Stimulated activated naive B cell treated with anti-CD40 and anti-IgM and Interleukin-4, amounts not matched to agents 10 μg/mL and 1 μg/mL and 100 μg/mL, for 72 hours (primary cell): ENCODE results near the gene SYNGR1.

Experiments used
- ATAC-seq, 2 donors: fragments of 150-1000 bp; cut with Tn5 transposase; replicated peaks; 2 replicates each; pipeline ENCODE4 v1.10.0; 2021; ENCODE audit warnings: moderate library complexity in 1 of 2
- DNase-seq: peaks from one replicate; pipeline ENCODE4 v3.0.0; 2021
- H3K27ac Mint-ChIP-seq: one replicate; pipeline ENCODE4 v1.8.0; 2022; ENCODE audit warnings: mild to moderate bottlenecking, mixed read lengths
- H3K27me3 Mint-ChIP-seq, 2 donors: one replicate each; pipeline ENCODE4 v1.8.0; 2022; ENCODE audit warnings: mixed read lengths in 2 of 2
- H3K36me3 Mint-ChIP-seq, 2 donors: one replicate each; pipeline ENCODE4 v1.8.0; 2022; ENCODE audit warnings: mixed read lengths in 2 of 2, mild to moderate bottlenecking in 1 of 2
- H3K4me1 Mint-ChIP-seq, 2 donors: one replicate each; pipeline ENCODE4 v1.8.0; 2022; ENCODE audit warnings: mixed read lengths in 2 of 2, mild to moderate bottlenecking in 1 of 2
- H3K4me3 Mint-ChIP-seq, 2 donors: one replicate each; pipeline ENCODE4 v1.8.0; 2022; ENCODE audit warnings: mild to moderate bottlenecking in 2 of 2, mixed read lengths in 2 of 2, moderate library complexity in 1 of 2
- H3K9me3 Mint-ChIP-seq, 2 donors: one replicate each; pipeline ENCODE4 v1.8.0; 2022; ENCODE audit warnings: mixed read lengths in 2 of 2, mild to moderate bottlenecking in 1 of 2

Gene SYNGR1

DNA sequence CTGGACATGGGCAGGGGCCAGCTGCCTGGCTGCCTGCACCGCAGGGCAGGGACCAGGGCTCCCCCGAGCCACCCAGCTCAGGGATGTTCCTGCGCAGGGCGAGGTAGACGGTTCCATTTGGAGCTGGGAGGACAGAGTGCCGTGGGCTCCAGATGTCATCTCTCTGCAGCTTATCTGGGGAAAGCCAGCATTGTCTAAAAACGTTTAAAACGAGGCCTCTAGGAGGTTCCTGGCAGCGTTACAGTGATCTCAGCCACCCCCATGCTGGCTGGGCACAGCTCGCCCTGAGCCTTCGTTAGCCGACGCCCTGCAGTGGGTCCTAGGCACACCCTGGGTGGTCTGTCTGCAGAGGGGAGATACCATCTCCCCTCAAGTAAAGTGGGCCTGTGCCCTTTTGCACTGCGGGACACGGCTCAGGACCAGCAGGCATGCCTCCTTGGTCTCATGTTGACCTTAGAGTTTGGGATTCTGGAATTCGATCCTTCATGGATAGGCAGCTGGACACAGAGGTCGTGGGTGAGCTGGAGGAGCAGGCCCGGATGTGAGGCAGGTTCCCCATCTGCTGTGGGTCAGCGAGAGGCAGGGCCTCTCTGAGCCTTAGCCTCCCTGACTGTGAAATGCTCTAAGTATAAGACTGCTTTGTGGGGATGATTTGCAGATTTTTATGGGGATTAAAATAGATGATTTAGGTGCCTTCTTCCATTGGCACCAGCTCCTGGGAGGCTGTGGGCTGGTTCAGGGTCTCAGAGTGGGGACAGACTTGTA lies 14.1 kb downstream of the SYNGR1 start:
- H3K4me1 Mint-ChIP-seq = peaks cover 36 to 49% of the 10 kb centered on the region in 2 donors
- peaks cover 0 to 10% of the 10 kb centered on the region in 2 donors for H3K36me3 Mint-ChIP-seq
- no peaks in the 10 kb centered on the region for H3K9me3 Mint-ChIP-seq
- peaks cover 0 to 8% of the 10 kb centered on the region in 2 donors for H3K27me3 Mint-ChIP-seq
- no peak for ATAC-seq
- H3K4me3 Mint-ChIP-seq = no peak overlapping the region
- H3K27ac Mint-ChIP-seq = peak overlapping the region; percentile 2
- DNase-seq = no peak

DNA sequence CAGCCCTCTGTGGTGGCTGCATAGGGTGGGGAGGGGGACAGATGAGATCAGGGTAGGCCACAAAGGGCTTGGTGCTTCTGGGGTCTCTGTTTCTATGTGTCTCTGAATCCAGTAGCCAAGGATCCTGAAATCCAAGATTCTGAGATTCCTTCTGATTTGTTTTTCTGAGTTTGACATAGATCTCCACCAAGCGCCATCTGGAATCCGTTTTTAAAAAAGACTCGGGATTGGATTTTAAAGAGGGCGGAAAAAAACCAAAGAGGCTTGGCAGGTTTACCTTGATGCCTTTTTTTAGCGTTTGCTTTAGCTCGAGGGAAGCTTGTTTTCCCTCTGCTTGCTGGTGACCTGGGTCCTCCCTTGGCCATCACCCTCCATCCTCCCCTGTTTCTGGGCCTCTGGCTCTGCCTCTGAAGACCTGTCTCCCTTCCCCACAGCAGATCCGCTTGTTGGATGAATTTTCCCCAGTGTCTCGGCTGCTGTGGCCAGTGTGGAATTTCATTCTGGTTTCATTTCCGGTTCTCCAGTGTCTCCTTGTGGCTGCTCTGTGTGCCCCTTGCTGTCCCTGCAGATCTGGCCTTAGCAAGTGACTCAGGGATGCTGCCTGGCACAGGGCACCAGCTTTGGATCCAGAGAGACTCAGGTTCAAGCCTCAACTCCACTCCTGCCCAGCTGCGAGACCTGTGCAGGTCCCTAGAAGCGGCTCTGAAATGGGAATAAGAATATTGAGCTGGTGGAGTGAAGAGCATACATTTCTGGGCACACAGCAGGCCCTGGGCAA lies 15.1 kb downstream of the SYNGR1 start:
- no peaks in the 10 kb centered on the region for H3K9me3 Mint-ChIP-seq
- DNase-seq (no peak), ATAC-seq (no peak)
- no peak overlapping the region for H3K4me3 Mint-ChIP-seq
- H3K4me1 Mint-ChIP-seq = peaks cover 43 to 56% of the 10 kb centered on the region in 2 donors
- peak overlapping the region; percentile 2 for H3K27ac Mint-ChIP-seq
- H3K27me3 Mint-ChIP-seq = peaks cover 0 to 8% of the 10 kb centered on the region in 2 donors
- H3K36me3 Mint-ChIP-seq = peaks cover 0 to 8% of the 10 kb centered on the region in 2 donors

DNA sequence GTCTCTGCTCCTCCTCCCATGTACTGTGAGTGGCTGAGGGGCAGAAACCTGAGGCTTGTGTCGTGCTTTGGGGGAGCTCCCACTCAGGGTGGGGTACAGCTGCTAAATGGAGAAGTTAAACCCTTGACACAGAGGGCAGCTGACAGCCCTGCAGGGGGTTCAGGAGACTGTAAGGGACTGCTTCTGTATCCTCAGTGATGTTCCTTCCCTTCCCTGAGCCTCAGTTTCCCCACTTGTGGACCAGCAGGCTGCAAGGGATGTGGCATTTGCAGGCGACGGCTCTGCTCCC lies 15.6 kb downstream of the SYNGR1 start:
- H3K9me3 Mint-ChIP-seq = no peaks in the 10 kb centered on the region
- no peak overlapping the region for H3K4me3 Mint-ChIP-seq
- ATAC-seq (peak in 1 of 2 donors; percentile 28), DNase-seq (no peak)
- H3K36me3 Mint-ChIP-seq = peaks cover 0 to 6% of the 10 kb centered on the region in 2 donors
- H3K4me1 Mint-ChIP-seq = peaks cover 40 to 52% of the 10 kb centered on the region in 2 donors
- peaks cover 0 to 8% of the 10 kb centered on the region in 2 donors for H3K27me3 Mint-ChIP-seq
- no peak overlapping the region for H3K27ac Mint-ChIP-seq

DNA sequence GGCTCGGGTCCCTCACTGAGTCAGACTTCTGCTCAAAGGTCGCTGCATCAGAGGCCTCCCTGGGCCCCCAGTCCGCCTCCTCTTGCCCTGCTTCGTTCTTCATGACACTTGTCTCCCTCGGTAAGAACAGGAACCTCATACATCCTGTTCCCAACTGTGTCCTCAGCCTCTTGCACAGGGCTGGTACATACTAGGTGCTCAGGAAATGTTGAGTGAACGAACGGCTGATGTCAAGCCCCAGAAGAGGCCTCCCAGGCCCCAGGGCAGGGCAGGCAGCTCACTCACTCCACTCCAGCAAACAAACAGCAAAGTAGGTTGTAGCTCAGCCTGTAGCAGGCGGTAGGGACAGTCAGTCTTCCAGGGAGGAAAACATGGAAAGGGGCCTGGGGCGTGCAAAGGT lies 17.2 kb downstream of the SYNGR1 start:
- ATAC-seq (no peak), DNase-seq (no peak)
- H3K36me3 Mint-ChIP-seq = peaks cover 0 to 6% of the 10 kb centered on the region in 2 donors
- H3K27ac Mint-ChIP-seq = no peak overlapping the region
- H3K4me3 Mint-ChIP-seq = no peak overlapping the region
- no peaks in the 10 kb centered on the region for H3K9me3 Mint-ChIP-seq
- H3K27me3 Mint-ChIP-seq = peaks cover 0 to 8% of the 10 kb centered on the region in 2 donors
- peaks cover 38 to 47% of the 10 kb centered on the region in 2 donors for H3K4me1 Mint-ChIP-seq

DNA sequence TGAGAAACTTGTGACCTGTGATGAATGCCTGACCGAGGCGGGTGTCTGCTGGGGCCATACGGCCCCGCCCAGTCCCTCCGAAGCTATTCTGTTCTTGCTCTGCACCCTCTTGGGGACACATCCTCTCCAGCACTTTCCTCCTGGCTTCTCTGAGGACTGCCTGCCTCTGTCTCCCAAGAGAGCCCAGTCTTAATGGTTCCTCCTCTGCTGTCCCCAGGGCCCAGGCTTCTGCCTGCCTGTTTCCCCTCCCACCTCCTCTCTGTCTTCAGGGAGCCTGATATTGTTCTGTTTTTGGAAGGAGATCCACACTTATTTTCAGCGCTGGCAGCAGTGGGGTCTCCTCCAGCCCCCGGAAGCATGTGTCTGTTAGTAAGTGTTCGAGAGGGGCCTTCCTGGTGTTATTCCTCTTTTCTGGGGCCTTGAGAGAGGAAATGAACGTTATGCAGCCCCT lies 18.7 kb downstream of the SYNGR1 start:
- Mint-ChIP-seq H3K4me1 (peaks cover 36 to 47% of the 10 kb centered on the region in 2 donors), H3K36me3 (peaks cover 0 to 6% of the 10 kb centered on the region in 2 donors), H3K27ac (peak overlapping the region; percentile 85), H3K27me3 (no peaks in the 10 kb centered on the region), H3K4me3 (peak overlapping the region; percentile 15 to 58), H3K9me3 (no peaks in the 10 kb centered on the region)
- ATAC-seq (peak; percentile 65 to 66), DNase-seq (no peak)

DNA sequence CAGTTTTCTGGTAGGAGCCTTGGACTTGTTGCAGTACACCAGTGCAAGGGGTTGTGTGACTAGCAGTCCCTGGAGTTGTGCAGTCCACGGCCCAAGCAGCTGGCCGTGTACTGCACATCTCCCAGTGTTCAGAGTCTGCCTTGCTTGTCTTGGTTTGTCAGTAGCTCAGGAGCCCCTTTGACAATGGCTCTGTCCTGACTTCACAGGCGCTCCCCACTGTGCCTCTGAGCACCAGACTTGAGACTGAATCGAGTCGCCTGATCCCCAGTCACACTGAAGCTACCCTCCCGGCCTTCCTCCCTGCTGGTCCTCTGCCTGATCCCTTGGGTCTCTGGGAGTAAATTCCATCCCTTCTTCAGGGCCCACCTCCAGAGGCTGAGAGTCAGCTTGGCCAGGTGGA lies 19.4 kb downstream of the SYNGR1 start:
- ATAC-seq = peak in 1 of 2 donors; percentile 10
- Mint-ChIP-seq H3K27ac (no peak overlapping the region), H3K27me3 (no peaks in the 10 kb centered on the region), H3K4me3 (no peak overlapping the region), H3K9me3 (no peaks in the 10 kb centered on the region), H3K36me3 (peaks cover 0 to 6% of the 10 kb centered on the region in 2 donors), H3K4me1 (peaks cover 36 to 44% of the 10 kb centered on the region in 2 donors)
- no peak for DNase-seq

DNA sequence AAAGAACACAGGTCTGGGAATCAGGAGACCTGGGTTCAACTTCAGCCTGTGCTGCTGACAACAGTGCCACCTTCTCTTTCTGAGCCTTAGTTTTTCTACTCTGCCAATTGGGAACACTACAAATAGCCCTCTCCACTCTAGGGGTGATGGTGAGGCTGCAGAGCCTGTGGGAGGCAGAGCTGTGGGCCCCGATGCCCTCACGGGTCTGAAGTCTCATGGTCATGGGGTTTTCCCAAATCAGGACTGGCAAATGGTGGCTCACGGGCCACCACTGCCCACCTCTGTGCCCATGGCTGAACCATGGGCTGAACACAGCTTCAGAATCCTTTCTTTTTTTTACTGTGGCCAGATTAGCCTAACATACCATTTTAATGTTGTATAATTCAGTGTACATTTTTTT lies 19.8 kb downstream of the SYNGR1 start:
- Mint-ChIP-seq H3K4me1 (peaks cover 32 to 40% of the 10 kb centered on the region in 2 donors), H3K36me3 (peaks cover 0 to 6% of the 10 kb centered on the region in 2 donors), H3K27me3 (no peaks in the 10 kb centered on the region), H3K27ac (no peak overlapping the region), H3K4me3 (no peak overlapping the region), H3K9me3 (no peaks in the 10 kb centered on the region)
- DNase-seq = no peak
- ATAC-seq = no peak

DNA sequence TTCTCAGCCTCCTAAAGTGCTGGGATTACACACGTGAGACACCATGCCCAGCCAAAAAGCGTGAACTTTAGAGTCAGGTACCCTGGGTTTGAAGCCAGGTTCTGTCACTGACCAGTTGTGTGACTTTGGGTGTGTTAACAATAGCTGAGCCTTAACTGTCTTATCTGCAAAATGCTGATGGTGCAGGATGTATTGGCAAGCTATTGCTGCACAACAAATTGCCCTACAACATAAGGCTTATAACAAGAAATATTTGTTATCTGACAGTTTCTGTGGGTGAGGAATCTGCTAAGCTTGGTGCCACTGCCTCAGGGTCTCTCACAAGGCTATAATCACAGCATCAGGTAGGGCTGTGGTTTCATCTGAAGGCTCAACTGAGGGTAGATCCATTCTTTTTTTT lies 21.9 kb downstream of the SYNGR1 start:
- H3K27me3 Mint-ChIP-seq = peaks cover 0 to 4% of the 10 kb centered on the region in 2 donors
- no peak overlapping the region for H3K4me3 Mint-ChIP-seq
- no peaks in the 10 kb centered on the region for H3K9me3 Mint-ChIP-seq
- no peak for ATAC-seq
- H3K27ac Mint-ChIP-seq = no peak overlapping the region
- peaks cover 4 to 6% of the 10 kb centered on the region in 2 donors for H3K36me3 Mint-ChIP-seq
- H3K4me1 Mint-ChIP-seq = peaks cover 25 to 26% of the 10 kb centered on the region in 2 donors
- no peak for DNase-seq

DNA sequence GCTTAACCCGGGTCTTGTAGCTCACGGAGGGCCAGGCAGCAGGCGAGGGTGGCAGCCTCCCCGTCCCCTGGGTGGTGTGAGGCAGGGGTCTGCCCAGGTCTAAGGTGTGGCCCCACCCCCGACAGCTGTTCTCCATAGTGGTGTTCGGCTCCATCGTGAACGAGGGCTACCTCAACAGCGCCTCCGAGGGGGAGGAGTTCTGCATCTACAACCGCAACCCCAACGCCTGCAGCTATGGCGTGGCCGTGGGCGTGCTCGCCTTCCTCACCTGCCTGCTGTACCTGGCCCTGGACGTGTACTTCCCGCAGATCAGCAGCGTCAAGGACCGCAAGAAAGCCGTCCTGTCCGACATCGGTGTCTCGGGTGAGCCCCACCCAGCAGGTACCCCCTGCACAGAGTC lies 24.4 kb downstream of the SYNGR1 start:
- H3K27ac Mint-ChIP-seq = no peak overlapping the region
- H3K27me3 Mint-ChIP-seq = peaks cover 0 to 4% of the 10 kb centered on the region in 2 donors
- DNase-seq (no peak), ATAC-seq (no peak)
- peaks cover 4 to 6% of the 10 kb centered on the region in 2 donors for H3K4me1 Mint-ChIP-seq
- no peak overlapping the region for H3K4me3 Mint-ChIP-seq
- no peaks in the 10 kb centered on the region for H3K9me3 Mint-ChIP-seq
- H3K36me3 Mint-ChIP-seq = peaks cover 3 to 4% of the 10 kb centered on the region in 2 donors

DNA sequence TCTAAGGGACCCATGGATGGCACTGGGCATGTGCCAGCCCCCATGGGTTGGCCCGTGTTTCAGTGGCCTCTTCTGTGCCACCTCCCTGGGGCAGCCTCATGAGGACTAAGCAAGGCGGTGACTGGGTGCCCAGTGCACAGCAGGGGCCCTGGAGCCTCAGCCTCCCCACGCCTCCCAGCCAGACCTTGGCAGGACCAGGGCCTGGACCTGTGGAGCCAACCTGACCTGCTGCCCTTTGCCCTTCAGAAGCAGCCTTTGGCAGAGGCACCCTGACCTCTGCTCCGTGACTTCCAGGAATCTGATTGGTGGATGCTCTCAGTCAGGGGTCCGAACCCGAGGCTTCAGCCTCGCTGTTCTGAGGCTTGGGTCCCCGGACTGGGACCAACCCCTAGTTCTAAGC lies 25.0 kb downstream of the SYNGR1 start:
- ATAC-seq (no peak), DNase-seq (no peak)
- Mint-ChIP-seq H3K9me3 (no peaks in the 10 kb centered on the region), H3K4me3 (no peak overlapping the region), H3K36me3 (peaks cover 3 to 4% of the 10 kb centered on the region in 2 donors), H3K4me1 (peaks cover 0 to 1% of the 10 kb centered on the region in 2 donors), H3K27me3 (peaks cover 0 to 4% of the 10 kb centered on the region in 2 donors), H3K27ac (no peak overlapping the region)

DNA sequence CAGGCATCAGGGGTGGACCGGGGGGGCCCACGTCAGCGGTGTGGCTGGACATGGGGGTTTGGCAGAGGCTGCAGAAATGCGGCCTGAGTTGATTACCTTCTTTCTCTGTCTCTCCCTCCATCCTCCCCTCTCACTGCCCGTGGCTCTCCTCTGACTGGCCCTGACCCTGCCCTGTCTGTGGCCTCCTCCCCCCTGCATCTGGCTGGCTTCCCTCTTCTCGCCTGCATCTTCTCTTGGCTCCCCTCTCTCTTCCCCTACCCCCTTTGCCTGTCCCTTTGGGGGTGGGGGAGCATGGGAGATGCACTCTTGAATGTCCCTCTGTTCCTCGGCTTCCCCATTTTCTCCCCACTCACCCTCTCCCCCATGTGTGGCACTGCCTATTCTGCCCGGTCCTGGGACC lies 25.9 kb downstream of the SYNGR1 start:
- H3K36me3 Mint-ChIP-seq = peaks cover 3 to 4% of the 10 kb centered on the region in 2 donors
- H3K27ac Mint-ChIP-seq = no peak overlapping the region
- H3K27me3 Mint-ChIP-seq = peaks cover 0 to 4% of the 10 kb centered on the region in 2 donors
- no peak for ATAC-seq
- no peak for DNase-seq
- H3K4me3 Mint-ChIP-seq = no peak overlapping the region
- H3K4me1 Mint-ChIP-seq = peaks cover 0 to 1% of the 10 kb centered on the region in 2 donors
- H3K9me3 Mint-ChIP-seq = no peaks in the 10 kb centered on the region

DNA sequence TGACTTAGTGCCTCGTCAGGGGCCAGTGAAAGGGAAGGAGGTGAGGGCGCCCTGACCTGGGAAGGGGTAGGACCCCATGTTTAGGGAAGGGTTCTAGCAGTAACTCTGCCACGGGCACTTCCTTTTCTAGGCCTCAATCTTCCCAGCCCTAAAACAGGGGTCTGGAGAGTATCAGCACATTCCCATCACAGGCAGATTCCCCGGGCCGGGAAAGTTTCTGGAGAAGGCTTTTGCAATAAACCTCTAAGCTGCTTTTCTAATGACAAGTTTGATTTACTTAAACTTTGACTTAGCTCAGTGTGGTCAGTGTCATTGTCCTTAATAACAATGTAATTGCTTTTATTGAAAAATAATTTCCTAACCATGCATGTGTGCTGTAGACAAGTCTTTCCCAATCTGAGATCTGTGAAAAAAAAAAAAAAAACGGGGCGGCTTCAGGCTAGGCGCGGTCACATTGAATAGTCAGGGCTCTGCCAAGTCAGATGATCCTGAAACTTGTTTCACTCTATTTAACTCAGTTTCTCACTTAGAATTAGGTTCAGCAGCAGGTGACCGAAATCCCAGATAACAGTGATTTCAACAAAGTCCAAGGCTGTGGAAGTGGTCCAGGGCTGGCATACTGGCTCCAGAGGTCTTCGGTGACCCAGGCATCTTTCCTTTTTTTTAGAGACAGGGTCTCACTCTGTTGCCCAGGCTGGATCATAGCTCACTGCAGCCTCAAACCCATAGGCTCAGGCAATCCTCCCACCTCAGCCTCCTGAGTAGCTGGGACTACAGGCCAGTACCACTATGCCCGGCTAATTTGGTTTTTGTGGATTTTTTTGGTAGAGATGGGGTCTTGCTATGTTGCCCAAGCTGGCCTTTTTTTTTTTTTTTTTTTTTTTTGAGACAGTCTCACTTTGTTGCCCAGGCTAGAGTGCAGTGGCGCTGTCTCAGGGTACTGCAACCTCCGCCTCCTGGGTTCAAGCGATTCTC lies 30.3 kb downstream of the SYNGR1 start:
- Mint-ChIP-seq H3K9me3 (no peaks in the 10 kb centered on the region), H3K27me3 (peaks cover 0 to 4% of the 10 kb centered on the region in 2 donors), H3K4me3 (no peak overlapping the region), H3K27ac (no peak overlapping the region), H3K4me1 (peaks cover 8 to 24% of the 10 kb centered on the region in 2 donors), H3K36me3 (peaks cover 3 to 4% of the 10 kb centered on the region in 2 donors)
- no peak for DNase-seq
- ATAC-seq = no peak

DNA sequence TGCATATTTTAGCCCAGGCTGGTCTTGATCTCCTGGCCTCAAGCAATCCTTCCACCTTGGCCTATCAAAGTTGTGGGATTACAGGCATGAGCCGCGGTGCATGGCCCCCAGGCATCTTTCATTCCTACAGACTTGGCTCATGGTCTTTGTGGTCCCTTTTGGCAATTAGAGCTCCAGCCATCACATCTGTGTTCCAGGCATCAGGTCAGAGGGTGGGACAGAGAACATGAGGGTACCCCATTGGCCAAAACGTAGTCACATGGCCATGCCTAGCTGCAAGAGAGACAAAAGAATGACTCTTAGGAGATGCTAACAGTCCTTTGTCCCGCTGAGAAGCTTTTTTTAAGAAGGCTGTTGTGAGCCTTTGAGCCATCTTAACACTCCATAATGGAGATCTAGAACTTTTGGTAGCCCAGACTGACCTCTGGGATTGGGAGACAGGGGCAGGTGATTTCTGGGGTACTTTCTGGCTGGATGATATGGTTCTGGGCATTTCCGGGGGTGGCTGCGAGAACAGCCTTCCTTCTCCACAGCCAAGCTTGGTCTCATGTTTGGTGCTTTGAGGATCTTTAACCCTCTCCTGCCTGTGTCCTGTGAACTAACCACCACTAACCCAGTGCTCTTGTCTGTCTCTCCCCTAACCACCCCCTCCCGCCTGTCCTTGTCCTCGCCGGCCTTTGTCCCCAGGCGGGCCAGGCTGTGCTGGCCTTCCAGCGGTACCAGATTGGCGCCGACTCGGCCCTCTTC lies 31.4 kb downstream of the SYNGR1 start:
- Mint-ChIP-seq H3K9me3 (no peaks in the 10 kb centered on the region), H3K4me3 (no peak overlapping the region), H3K4me1 (peaks cover 8 to 24% of the 10 kb centered on the region in 2 donors), H3K36me3 (peaks cover 1 to 3% of the 10 kb centered on the region in 2 donors), H3K27me3 (peaks cover 0 to under 1% of the 10 kb centered on the region in 2 donors), H3K27ac (no peak overlapping the region)
- DNase-seq (no peak), ATAC-seq (no peak)
